Neural cell (in vitro differentiated cells): ENCODE measurements around the gene ADSL. TPM values are rescaled to one million over a fixed set of nuclear protein-coding genes. Genes with fewer than 3 reads are reported as not detected.

Experiments used
- H2AFZ ChIP-seq: fragments of 200-600, 300-800 bp; sonication (generic), shearing (Covaris generic); 2 replicates; pipeline ENCODE4 v1.6.0; 2014; ENCODE audit warnings: low read depth, mild to moderate bottlenecking, antibody characterized with exemption, low read length, moderate library complexity
- H3F3A ChIP-seq: fragments of 200-600 bp; shearing (Covaris generic); 2 replicates; pipeline ENCODE4 v1.6.1; 2016; ENCODE audit warnings: mild to moderate bottlenecking, moderate library complexity, mixed read lengths, antibody characterized with exemption, low read length; ENCODE audit not compliant: insufficient read depth, poor library complexity, severe bottlenecking
- H3K27ac ChIP-seq: fragments of 200-600, 300-800 bp; sonication (generic), shearing (Covaris generic); 2 replicates; pipeline ENCODE4 v1.5.1; 2014; ENCODE audit warnings: mild to moderate bottlenecking, low read length, moderate library complexity
- H3K27me3 ChIP-seq: fragments of 300-800, 200-600 bp; sonication (generic), shearing (Covaris generic); 2 replicates; pipeline ENCODE4 v1.6.0; 2014; ENCODE audit warnings: mild to moderate bottlenecking, low read depth, low read length, moderate library complexity; ENCODE audit not compliant: insufficient read depth
- H3K36me3 ChIP-seq: fragments of 300-800, 200-600 bp; sonication (generic), shearing (Covaris generic); 2 replicates; pipeline ENCODE4 v1.5.1; 2014; ENCODE audit warnings: mild to moderate bottlenecking, antibody characterized with exemption, low read length, moderate library complexity; ENCODE audit not compliant: insufficient read depth
- H3K4me2 ChIP-seq: fragments of 300-800, 200-600 bp; sonication (generic), shearing (Covaris generic); 2 replicates; pipeline ENCODE4 v1.6.0; 2014; ENCODE audit warnings: mild to moderate bottlenecking, low read length
- H3K4me3 ChIP-seq: fragments of 300-800, 200-600 bp; sonication (generic), shearing (Covaris generic); 2 replicates; pipeline ENCODE4 v1.5.1; 2014; ENCODE audit warnings: mild to moderate bottlenecking, low read length, moderate library complexity
- H3K79me2 ChIP-seq: fragments of 200-600 bp; shearing (Covaris generic); replicated peaks from 2 replicates; pipeline ENCODE4 v1.6.0; 2014; ENCODE audit warnings: mild to moderate bottlenecking, low read length, moderate library complexity; ENCODE audit not compliant: insufficient read depth
- H3K9ac ChIP-seq: fragments of 300-800, 200-600 bp; sonication (generic), shearing (Covaris generic); 2 replicates; pipeline ENCODE4 v1.6.1; 2016; ENCODE audit warnings: mild to moderate bottlenecking, low read length, mixed read lengths
- H3K9me2 ChIP-seq: fragments of 200-600 bp; shearing (Covaris generic); 2 replicates; pipeline ENCODE4 v1.6.1; 2016; ENCODE audit warnings: mild to moderate bottlenecking, low read length, mixed read lengths; ENCODE audit not compliant: insufficient read depth
- H3K9me3 ChIP-seq: fragments of 200-600, 300-800 bp; sonication (generic), shearing (Covaris generic); 2 replicates; pipeline ENCODE4 v1.6.1; 2016; ENCODE audit warnings: mild to moderate bottlenecking, mixed run types, low read length, moderate library complexity, mixed read lengths
- H4K20me1 ChIP-seq: fragments of 200-600 bp; shearing (Covaris generic); 2 replicates; pipeline ENCODE4 v1.6.1; 2016; ENCODE audit warnings: mild to moderate bottlenecking, mixed run types; ENCODE audit not compliant: insufficient read depth
- CTCF ChIP-seq: fragments of 450-650 bp; IDR thresholded peaks from 2 replicates; pipeline ENCODE4 v1.5.1; 2014; ENCODE audit warnings: antibody characterized with exemption, mild to moderate bottlenecking, moderate library complexity; ENCODE audit not compliant: poor library complexity, severe bottlenecking
- EP300 ChIP-seq: fragments of 450-650 bp; conservative IDR thresholded peaks from 2 replicates; pipeline ENCODE4 v1.6.1; 2014; ENCODE audit warnings: antibody characterized with exemption, mild to moderate bottlenecking, moderate library complexity; ENCODE audit not compliant: poor library complexity, severe bottlenecking
- EZH2 ChIP-seq: fragments of 200-600, 300-800 bp; shearing (Covaris generic), sonication (generic); IDR thresholded peaks from 2 replicates; pipeline ENCODE4 v1.6.1; 2014; ENCODE audit warnings: antibody characterized with exemption, low read length, borderline replicate concordance, mild to moderate bottlenecking; ENCODE audit not compliant: insufficient read depth, poor library complexity, severe bottlenecking
- MXI1 ChIP-seq: fragments of 450-650 bp; conservative IDR thresholded peaks from 2 replicates; pipeline ENCODE4 v1.6.1; 2014; ENCODE audit warnings: antibody characterized with exemption, mild to moderate bottlenecking; ENCODE audit not compliant: poor library complexity, severe bottlenecking
- POLR2AphosphoS5 ChIP-seq: IDR thresholded peaks from 2 replicates; pipeline ENCODE4 v1.6.1; 2012
- RAD21 ChIP-seq: fragments of 450-650 bp; conservative IDR thresholded peaks from 2 replicates; pipeline ENCODE4 v1.6.1; 2014; ENCODE audit warnings: antibody characterized with exemption, mild to moderate bottlenecking, moderate library complexity
- SMC3 ChIP-seq: fragments of 450-650 bp; conservative IDR thresholded peaks from 2 replicates; pipeline ENCODE4 v1.6.1; 2014; ENCODE audit warnings: antibody characterized with exemption, mild to moderate bottlenecking, moderate library complexity; ENCODE audit not compliant: poor library complexity
- TAF1 ChIP-seq: IDR thresholded peaks from 2 replicates; pipeline ENCODE4 v1.6.1; 2012; ENCODE audit warnings: low read depth
- polyA plus RNA-seq: library from polyadenylated mRNA; depleted of rRNA; stranded (reverse); fragments of >200 nt; gene quantifications from 2 replicates; pipeline ENCODE4 v1.2.3, GENCODE V29; 2014
- TF ChIP-seq, protein P1 (sequence below): IDR thresholded peaks from 2 replicates; pipeline ENCODE4 v1.6.1; 2012; ENCODE audit warnings: borderline replicate concordance

ADSL gene
- polyA plus RNA-seq, 1 donor from 2014 or later: 112 TPM

DNA sequence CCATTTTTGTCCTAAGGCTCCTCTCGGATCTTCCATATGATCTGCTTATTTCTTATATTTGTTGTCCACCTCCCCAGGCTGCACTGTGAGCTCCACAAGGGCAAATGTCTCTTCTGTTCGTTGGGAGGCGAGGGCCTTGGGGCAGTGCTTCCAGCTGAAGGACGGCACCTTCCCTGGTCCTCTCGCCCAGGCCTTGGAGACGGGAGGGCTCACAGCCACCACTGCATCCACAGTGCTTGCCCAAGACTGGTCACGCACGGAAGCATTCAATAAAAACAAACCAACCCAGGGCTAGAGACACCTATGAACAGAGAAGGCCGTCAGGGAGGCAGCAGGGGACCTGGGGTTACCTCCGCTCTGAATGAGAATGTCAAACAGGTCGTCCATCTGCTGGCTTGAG, 70.3 kb downstream of the ADSL start:
- H4K20me1 ChIP-seq: no peaks in the 10 kb centered on the region
- no peak overlapping the region for H3K27ac ChIP-seq
- no peaks in the 10 kb centered on the region for H3F3A ChIP-seq
- H3K79me2 ChIP-seq: no peaks in the 10 kb centered on the region
- TF ChIP-seq, protein P1, sequence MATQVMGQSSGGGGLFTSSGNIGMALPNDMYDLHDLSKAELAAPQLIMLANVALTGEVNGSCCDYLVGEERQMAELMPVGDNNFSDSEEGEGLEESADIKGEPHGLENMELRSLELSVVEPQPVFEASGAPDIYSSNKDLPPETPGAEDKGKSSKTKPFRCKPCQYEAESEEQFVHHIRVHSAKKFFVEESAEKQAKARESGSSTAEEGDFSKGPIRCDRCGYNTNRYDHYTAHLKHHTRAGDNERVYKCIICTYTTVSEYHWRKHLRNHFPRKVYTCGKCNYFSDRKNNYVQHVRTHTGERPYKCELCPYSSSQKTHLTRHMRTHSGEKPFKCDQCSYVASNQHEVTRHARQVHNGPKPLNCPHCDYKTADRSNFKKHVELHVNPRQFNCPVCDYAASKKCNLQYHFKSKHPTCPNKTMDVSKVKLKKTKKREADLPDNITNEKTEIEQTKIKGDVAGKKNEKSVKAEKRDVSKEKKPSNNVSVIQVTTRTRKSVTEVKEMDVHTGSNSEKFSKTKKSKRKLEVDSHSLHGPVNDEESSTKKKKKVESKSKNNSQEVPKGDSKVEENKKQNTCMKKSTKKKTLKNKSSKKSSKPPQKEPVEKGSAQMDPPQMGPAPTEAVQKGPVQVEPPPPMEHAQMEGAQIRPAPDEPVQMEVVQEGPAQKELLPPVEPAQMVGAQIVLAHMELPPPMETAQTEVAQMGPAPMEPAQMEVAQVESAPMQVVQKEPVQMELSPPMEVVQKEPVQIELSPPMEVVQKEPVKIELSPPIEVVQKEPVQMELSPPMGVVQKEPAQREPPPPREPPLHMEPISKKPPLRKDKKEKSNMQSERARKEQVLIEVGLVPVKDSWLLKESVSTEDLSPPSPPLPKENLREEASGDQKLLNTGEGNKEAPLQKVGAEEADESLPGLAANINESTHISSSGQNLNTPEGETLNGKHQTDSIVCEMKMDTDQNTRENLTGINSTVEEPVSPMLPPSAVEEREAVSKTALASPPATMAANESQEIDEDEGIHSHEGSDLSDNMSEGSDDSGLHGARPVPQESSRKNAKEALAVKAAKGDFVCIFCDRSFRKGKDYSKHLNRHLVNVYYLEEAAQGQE: no peak
- TF ChIP-seq EZH2 (no peak), CTCF (no peak), SMC3 (no peak), EP300 (no peak), RAD21 (no peak), TAF1 (no peak), MXI1 (no peak), POLR2AphosphoS5 (no peak)
- no peak overlapping the region for H3K9ac ChIP-seq
- no peak overlapping the region for H3K4me3 ChIP-seq
- H3K9me2 ChIP-seq: no peaks in the 10 kb centered on the region
- H2AFZ ChIP-seq: no peak overlapping the region
- H3K4me2 ChIP-seq: no peak overlapping the region
- no peaks in the 10 kb centered on the region for H3K27me3 ChIP-seq
- H3K9me3 ChIP-seq: no peaks in the 10 kb centered on the region
- no peaks in the 10 kb centered on the region for H3K36me3 ChIP-seq

DNA sequence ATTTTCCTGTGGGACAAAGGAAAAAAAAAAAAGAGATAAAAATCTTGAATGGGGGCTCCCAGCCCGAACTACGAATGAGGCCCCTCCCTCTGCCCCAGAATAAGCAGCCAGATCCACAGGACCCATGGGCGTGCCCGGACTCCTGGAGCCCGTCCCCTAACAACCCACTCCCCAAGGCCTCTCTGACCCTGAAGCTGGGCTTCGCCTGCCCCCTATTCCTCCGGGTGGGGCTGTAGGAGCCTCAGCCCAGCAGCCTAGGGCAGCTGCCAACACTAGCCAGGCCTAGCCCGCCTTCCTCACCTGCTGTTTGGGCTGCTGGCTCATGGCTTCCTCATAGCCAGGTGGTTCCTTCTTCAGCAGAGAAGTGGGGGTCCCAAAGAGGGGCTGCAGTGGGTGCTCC, 70.7 kb downstream of the ADSL start:
- Histone ChIP-seq H3K4me3 (no peak overlapping the region), H3K9ac (no peak overlapping the region), H3F3A (no peaks in the 10 kb centered on the region), H3K9me3 (no peaks in the 10 kb centered on the region), H3K79me2 (no peaks in the 10 kb centered on the region), H3K36me3 (no peaks in the 10 kb centered on the region), H2AFZ (no peak overlapping the region), H4K20me1 (no peaks in the 10 kb centered on the region), H3K9me2 (no peaks in the 10 kb centered on the region), H3K27ac (no peak overlapping the region), H3K4me2 (no peak overlapping the region), H3K27me3 (no peaks in the 10 kb centered on the region)
- TF ChIP-seq EZH2 (no peak), POLR2AphosphoS5 (no peak), MXI1 (no peak), EP300 (no peak), RAD21 (no peak), SMC3 (no peak), CTCF (no peak), TAF1 (no peak)
- TF ChIP-seq, protein P1: no peak
